ENCODE data around the gene CPNE6.
"Not testable (repeated sequence)": the region's sequence is repeated elsewhere in the genome, so short reads cannot be mapped to it uniquely, and the experiment has no call there.

DNA sequence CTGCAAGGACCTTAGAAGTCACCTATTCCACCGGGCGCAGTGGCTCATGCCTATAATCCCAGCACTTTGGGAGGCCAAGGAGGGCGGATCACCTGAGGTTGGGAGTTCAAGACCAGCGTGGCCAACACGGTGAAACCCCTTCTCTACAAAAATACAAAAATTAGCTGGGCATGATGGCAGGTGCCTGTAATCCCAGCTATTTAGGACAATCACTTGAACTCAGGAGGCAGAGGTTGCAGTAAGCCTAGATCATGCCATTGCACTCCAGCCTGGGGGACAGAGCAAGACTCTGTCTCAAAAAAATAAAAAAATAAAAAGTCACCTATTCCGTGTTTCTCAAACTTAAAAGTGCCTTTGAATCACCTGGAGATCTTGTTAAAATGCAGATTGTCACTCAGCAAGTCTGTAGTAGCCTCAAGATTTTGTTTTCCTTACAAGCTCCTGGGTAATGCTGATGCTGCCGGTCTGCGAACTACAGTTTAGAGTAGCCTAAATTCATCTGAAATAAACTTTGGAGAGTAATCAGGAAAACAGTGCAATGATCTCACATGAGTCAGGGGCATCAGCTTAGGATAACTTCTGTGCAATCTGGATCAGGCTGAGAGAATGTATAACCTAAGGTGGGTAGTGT, 34.4 kb downstream of the CPNE6 start:
- not testable (repeated sequence) for TF ChIP-seq EZH2 (IDR thresholded peaks at IDR 0.05; ENCODE audit: borderline replicate concordance, low read depth, low read length, poor library complexity, severe bottlenecking)
- TF ChIP-seq, protein P1, sequence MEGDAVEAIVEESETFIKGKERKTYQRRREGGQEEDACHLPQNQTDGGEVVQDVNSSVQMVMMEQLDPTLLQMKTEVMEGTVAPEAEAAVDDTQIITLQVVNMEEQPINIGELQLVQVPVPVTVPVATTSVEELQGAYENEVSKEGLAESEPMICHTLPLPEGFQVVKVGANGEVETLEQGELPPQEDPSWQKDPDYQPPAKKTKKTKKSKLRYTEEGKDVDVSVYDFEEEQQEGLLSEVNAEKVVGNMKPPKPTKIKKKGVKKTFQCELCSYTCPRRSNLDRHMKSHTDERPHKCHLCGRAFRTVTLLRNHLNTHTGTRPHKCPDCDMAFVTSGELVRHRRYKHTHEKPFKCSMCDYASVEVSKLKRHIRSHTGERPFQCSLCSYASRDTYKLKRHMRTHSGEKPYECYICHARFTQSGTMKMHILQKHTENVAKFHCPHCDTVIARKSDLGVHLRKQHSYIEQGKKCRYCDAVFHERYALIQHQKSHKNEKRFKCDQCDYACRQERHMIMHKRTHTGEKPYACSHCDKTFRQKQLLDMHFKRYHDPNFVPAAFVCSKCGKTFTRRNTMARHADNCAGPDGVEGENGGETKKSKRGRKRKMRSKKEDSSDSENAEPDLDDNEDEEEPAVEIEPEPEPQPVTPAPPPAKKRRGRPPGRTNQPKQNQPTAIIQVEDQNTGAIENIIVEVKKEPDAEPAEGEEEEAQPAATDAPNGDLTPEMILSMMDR (conservative IDR thresholded peaks at IDR 0.05; ENCODE audit: low read depth, low read length), result not testable (repeated sequence)

All from A673 (cell line).